ENCODE results near the gene KIF5B. TPM values are rescaled to one million over a fixed set of nuclear protein-coding genes. Genes with fewer than 3 reads are reported as not detected.
A peak's percentile ranks its signal among the peaks of the same experiment; 100 is the strongest.

KIF5B gene
- total and polyA plus RNA-seq, 9 of the 15 experiments (the other 6 are each of a cell fraction or from before 2014, with no cell fraction given) = 24.4 to 94.4 (median 68.9) TPM

GRCh38 chr10:31972519-31973041 lies 83.6 kb downstream of the KIF5B start (continued):
- TF ChIP-seq ZNF23 (CRISPR knock-in tag; IDR thresholded peaks at IDR 0.05) (no peak), CTCFL (IDR thresholded peaks at IDR 0.05; ENCODE audit: borderline replicate concordance, insufficient read depth, low read depth, low read length, poor library complexity, severe bottlenecking) (no peak), LCOR (CRISPR knock-in tag; IDR thresholded peaks at IDR 0.05) (peak; percentile 97), TRIM28 (IDR thresholded peaks at IDR 0.05) (peak; percentile 90), ZNF668 (CRISPR knock-in tag; IDR thresholded peaks at IDR 0.05) (no peak), OTX1 (CRISPR knock-in tag; IDR thresholded peaks at IDR 0.05) (no peak), PCBP2 (IDR thresholded peaks at IDR 0.05; ENCODE audit: low read depth, low read length, poor library complexity, severe bottlenecking) (no peak), EWSR1 (IDR thresholded peaks at IDR 0.05; ENCODE audit: borderline replicate concordance, low read depth, partially characterized antibody) (no peak), ATF6 (CRISPR knock-in tag; IDR thresholded peaks at IDR 0.05) (no peak; the same call in 1 of the 2 replicates), SMARCA4 (IDR thresholded peaks at IDR 0.05) (peak; percentile 99), CC2D1A (IDR thresholded peaks at IDR 0.05) (peak; percentile 98), ZNF395 (CRISPR knock-in tag; IDR thresholded peaks at IDR 0.05) (peak; percentile 95), NFIX (CRISPR knock-in tag; IDR thresholded peaks at IDR 0.05; ENCODE audit: low read depth) (no peak), ZFP36 (IDR thresholded peaks at IDR 0.05; ENCODE audit: low read depth, low read length, partially characterized antibody) (peak; percentile 51), NFXL1 (CRISPR knock-in tag; IDR thresholded peaks at IDR 0.05) (no peak), ZFP91 (CRISPR knock-in tag; IDR thresholded peaks at IDR 0.05) (no peak), ATF7 (IDR thresholded peaks at IDR 0.05) (peak; percentile 91), TSC22D4 (tag; IDR thresholded peaks at IDR 0.05) (no peak), RNF2 (IDR thresholded peaks at IDR 0.05) (peak; percentile 90), ZNF75A (CRISPR knock-in tag; IDR thresholded peaks at IDR 0.05) (no peak), PHF21A (IDR thresholded peaks at IDR 0.05; ENCODE audit: borderline replicate concordance, low read depth) (peak; percentile 93), HNRNPUL1 (IDR thresholded peaks at IDR 0.05; ENCODE audit: low read length) (no peak), CREM (IDR thresholded peaks at IDR 0.05; ENCODE audit: low read depth) (peak; percentile 93), MEF2A (IDR thresholded peaks at IDR 0.05; ENCODE audit: control insufficient read depth, low read depth, low read length) (no peak; the same call in 1 of the 2 replicates), HDGF (IDR thresholded peaks at IDR 0.05) (no peak)

Measured in K562 (cell line).